ENCODE results near the gene PPP1R12C. TPM values are rescaled to one million over a fixed set of nuclear protein-coding genes. Genes with fewer than 3 reads are reported as not detected.

The PPP1R12C gene
- total RNA-seq, 4 donors from 2014 or later = 22.6 to 28.2 (median 26.2) TPM

- ATAC-seq = peak in 1 of 2 donors; percentile 35
Observed at GRCh38 chr19:55146705-55147273, 29.4 kb upstream of the PPP1R12C start.

GRCh38 chr19:55146078-55146704 lies 28.8 kb upstream of the PPP1R12C start:
- Histone ChIP-seq H3K27me3 (peaks cover 14 to 30% (median 30%) of the 10 kb centered on the region in 3 donors), H3K9me3 (no peaks in the 10 kb centered on the region), H3K27ac (peak overlapping the region; percentile 82 to 96 (median 93)), H3K4me3 (peak overlapping the region; percentile 48 to 65 (median 56)), H3K36me3 (no peaks in the 10 kb centered on the region), H3K4me1 (peaks cover 7 to 30% of the 10 kb centered on the region in 2 donors)
- TF ChIP-seq POLR2A (IDR thresholded peaks at IDR 0.05) (no peak), CTCF (IDR thresholded peaks at IDR 0.05 in 4 of 5, conservative IDR thresholded peaks at IDR 0.05 in 1 of 5) (peak; percentile 30 to 70 (median 56))
- intact Hi-C loops (cut with DNase I; ENCODE audit: low total_unique reads) = loop anchor here (5.0 kb wide), 1 partner anchor 451 kb away; the partner anchor contains the start of gene FIZ1
- no peak for ATAC-seq
- peak in 1 of 2 donors; percentile 52 for DNase-seq
- in situ Hi-C loops (cut with MboI; ENCODE audit: low sequenced_read_pairs in 4 of 4) = loop anchor here in 3 of 4 donors (10.0 to 25.0 kb wide), 4 partner anchors 266 to 491 kb away; partner anchors contain the start of genes CCDC106 (in 1 of the 3), UBE2S (in 1 of the 3), ZNF580 (in 1 of the 3) and ZNF581 (in 1 of the 3)

More at GRCh38 chr19:55146705-55147273, 29.4 kb upstream of the PPP1R12C start:
- Histone ChIP-seq H3K4me1 (peaks cover 7 to 30% of the 10 kb centered on the region in 2 donors), H3K27me3 (peaks cover 14 to 29% (median 27%) of the 10 kb centered on the region in 3 donors), H3K36me3 (no peaks in the 10 kb centered on the region), H3K9me3 (no peaks in the 10 kb centered on the region), H3K27ac (peak overlapping the region; percentile 82 to 96 (median 93)), H3K4me3 (peak overlapping the region; percentile 48 to 65 (median 56))
- intact Hi-C loops (cut with DNase I; ENCODE audit: low total_unique reads) = loop anchor here (5.0 kb wide), 1 partner anchor 451 kb away; the partner anchor contains the start of gene FIZ1
- in situ Hi-C loops (cut with MboI; ENCODE audit: low sequenced_read_pairs in 4 of 4) = loop anchor here in 3 of 4 donors (10.0 to 25.0 kb wide), 4 partner anchors 266 to 491 kb away; partner anchors contain the start of genes CCDC106 (in 1 of the 3), UBE2S (in 1 of the 3), ZNF580 (in 1 of the 3) and ZNF581 (in 1 of the 3)
- DNase-seq = peak; percentile 36 to 55
- TF ChIP-seq POLR2A (IDR thresholded peaks at IDR 0.05) (peak; percentile 16 to 61), CTCF (IDR thresholded peaks at IDR 0.05 in 4 of 5, conservative IDR thresholded peaks at IDR 0.05 in 1 of 5) (no peak)

- ATAC-seq (no peak), DNase-seq (no peak)
- H3K27me3 ChIP-seq = peaks cover 14 to 30% (median 30%) of the 10 kb centered on the region in 3 donors
- no peaks in the 10 kb centered on the region for H3K36me3 ChIP-seq
- H3K4me1 ChIP-seq = peaks cover 7 to 24% of the 10 kb centered on the region in 2 donors
- in situ Hi-C loops (cut with MboI; ENCODE audit: low sequenced_read_pairs in 4 of 4) = loop anchor here in 3 of 4 donors (10.0 to 25.0 kb wide), 4 partner anchors 267 to 492 kb away; partner anchors contain the start of genes CCDC106 (in 1 of the 3), UBE2S (in 1 of the 3), ZNF580 (in 1 of the 3) and ZNF581 (in 1 of the 3)
- H3K9me3 ChIP-seq = no peaks in the 10 kb centered on the region
- intact Hi-C loops (cut with DNase I; ENCODE audit: low total_unique reads) = loop anchor here (5.0 kb wide), 1 partner anchor 452 kb away; the partner anchor contains the start of gene FIZ1
- TF ChIP-seq CTCF (IDR thresholded peaks at IDR 0.05 in 4 of 5, conservative IDR thresholded peaks at IDR 0.05 in 1 of 5) (no peak), POLR2A (IDR thresholded peaks at IDR 0.05) (no peak)
- H3K27ac ChIP-seq = peak overlapping the region; percentile 82 to 96 (median 93)
- no peak overlapping the region for H3K4me3 ChIP-seq
Observed at GRCh38 chr19:55145232-55145631, 27.8 kb upstream of the PPP1R12C start.

GRCh38 chr19:55141696-55142095 lies 24.3 kb upstream of the PPP1R12C start:
- Histone ChIP-seq H3K4me1 (peaks cover 2 to 34% of the 10 kb centered on the region in 2 donors), H3K27me3 (peaks cover 9 to 26% (median 23%) of the 10 kb centered on the region in 3 donors), H3K9me3 (no peaks in the 10 kb centered on the region), H3K27ac (peak overlapping the region; percentile 52 to 96 (median 83)), H3K36me3 (no peaks in the 10 kb centered on the region), H3K4me3 (no peak overlapping the region)
- TF ChIP-seq POLR2A (IDR thresholded peaks at IDR 0.05) = no peak
- no peak for TF ChIP-seq CTCF (IDR thresholded peaks at IDR 0.05 in 4 of 5, conservative IDR thresholded peaks at IDR 0.05 in 1 of 5)
- intact Hi-C loops (cut with DNase I; ENCODE audit: low total_unique reads) (loop anchor here (1.0 kb wide), 1 partner anchor 19 kb away; no protein-coding TSS in a partner anchor), in situ Hi-C loops (cut with MboI; ENCODE audit: low sequenced_read_pairs in 4 of 4) (loop anchor here in 3 of 4 donors (10.0 to 25.0 kb wide), 4 partner anchors 271 to 496 kb away; partner anchors contain the start of genes CCDC106 (in 1 of the 3), UBE2S (in 1 of the 3), ZNF580 (in 1 of the 3) and ZNF581 (in 1 of the 3))
- DNase-seq (no peak), ATAC-seq (no peak)

Data from gastrocnemius medialis (tissue), 4 donors.